ENCODE data around the gene TESK2.

TESK2 gene

DNA sequence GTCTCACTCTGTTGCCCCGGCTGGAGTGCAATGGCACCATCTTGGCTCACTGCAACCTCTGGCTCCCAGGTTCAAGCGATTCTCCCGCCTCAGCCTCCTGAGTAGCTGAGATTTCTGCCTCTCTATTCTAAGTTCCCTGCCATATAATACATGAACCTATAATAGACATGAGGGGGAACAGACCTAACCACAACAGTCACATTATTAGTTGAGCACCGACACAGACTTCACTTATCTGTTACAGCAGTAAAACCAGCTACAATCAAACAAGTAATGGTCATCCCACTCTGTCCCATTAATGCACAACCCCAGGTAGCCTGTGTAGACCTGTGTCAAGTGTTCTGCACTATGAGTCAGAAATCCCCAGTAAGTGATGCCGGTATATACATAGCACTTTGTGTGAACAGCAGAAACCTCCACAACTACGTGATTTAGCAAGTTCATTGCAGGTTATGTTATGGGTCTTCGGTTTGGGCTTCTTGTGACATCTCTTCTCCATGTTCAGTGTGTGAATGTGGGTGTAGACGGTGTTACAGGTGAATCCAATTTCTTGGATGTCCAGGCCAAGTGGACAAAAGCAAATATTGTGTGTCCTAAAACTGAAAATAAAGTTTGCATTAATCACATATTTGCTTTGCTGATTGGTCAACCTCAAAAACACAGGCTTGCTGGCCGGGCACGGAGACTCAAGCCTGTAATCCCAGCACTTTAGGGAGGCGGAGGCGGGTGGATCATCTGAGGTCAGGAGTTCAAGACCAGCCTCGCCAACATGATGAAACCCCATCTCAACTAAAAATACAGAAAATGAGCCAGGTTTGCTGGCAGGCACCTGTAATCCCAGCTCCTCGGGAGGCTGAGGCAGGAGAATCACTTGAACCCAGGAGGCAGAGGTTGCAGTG lies 12.7 kb upstream of the TESK2 start:
- DNase-seq (ENCODE audit: low spot score), result no peak
- TF ChIP-seq, protein P1, sequence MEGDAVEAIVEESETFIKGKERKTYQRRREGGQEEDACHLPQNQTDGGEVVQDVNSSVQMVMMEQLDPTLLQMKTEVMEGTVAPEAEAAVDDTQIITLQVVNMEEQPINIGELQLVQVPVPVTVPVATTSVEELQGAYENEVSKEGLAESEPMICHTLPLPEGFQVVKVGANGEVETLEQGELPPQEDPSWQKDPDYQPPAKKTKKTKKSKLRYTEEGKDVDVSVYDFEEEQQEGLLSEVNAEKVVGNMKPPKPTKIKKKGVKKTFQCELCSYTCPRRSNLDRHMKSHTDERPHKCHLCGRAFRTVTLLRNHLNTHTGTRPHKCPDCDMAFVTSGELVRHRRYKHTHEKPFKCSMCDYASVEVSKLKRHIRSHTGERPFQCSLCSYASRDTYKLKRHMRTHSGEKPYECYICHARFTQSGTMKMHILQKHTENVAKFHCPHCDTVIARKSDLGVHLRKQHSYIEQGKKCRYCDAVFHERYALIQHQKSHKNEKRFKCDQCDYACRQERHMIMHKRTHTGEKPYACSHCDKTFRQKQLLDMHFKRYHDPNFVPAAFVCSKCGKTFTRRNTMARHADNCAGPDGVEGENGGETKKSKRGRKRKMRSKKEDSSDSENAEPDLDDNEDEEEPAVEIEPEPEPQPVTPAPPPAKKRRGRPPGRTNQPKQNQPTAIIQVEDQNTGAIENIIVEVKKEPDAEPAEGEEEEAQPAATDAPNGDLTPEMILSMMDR (IDR thresholded peaks at IDR 0.05; ENCODE audit: extremely low read depth, missing control alignments), result no peak

DNA sequence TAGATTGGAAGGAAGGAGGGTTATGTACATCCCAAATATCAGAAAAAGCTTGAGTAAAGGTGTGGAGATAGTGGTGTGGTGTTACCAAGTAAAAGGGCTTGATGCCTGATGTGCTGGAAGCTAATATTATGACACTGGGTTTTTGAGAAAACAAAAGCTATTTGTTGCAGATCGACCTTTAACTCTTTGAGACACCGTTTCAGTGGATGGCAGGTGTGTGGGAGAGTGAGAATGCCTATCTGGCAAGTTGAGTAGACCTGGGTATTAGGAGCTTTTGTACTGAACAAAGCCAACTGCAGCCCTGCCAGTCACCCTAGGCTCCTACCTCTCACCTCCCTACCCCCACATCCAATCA lies 10.5 kb upstream of the TESK2 start:
- no peak for DNase-seq (ENCODE audit: low spot score)
- TF ChIP-seq, protein P1 (IDR thresholded peaks at IDR 0.05; ENCODE audit: extremely low read depth, missing control alignments), result no peak

DNA sequence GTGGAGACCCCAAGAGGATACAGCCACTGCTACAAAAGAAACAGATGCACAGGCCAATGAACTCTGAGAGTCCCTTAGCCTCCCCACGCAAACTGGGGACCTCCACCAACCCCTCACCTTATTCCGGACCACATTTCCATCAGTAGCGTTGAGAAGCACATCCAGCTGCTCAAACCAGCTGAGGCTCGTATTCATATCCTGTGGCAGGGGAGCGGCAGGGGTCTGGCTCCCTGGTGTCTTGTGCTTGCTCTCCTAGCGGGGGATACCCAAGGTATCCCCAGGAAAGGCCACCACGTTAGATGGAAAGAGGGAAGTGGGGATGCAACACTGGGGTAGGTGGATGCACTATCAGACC lies 8.4 kb upstream of the TESK2 start:
- TF ChIP-seq, protein P1 (IDR thresholded peaks at IDR 0.05; ENCODE audit: extremely low read depth, missing control alignments), result no peak
- peak; percentile 48 for DNase-seq (ENCODE audit: low spot score)

DNA sequence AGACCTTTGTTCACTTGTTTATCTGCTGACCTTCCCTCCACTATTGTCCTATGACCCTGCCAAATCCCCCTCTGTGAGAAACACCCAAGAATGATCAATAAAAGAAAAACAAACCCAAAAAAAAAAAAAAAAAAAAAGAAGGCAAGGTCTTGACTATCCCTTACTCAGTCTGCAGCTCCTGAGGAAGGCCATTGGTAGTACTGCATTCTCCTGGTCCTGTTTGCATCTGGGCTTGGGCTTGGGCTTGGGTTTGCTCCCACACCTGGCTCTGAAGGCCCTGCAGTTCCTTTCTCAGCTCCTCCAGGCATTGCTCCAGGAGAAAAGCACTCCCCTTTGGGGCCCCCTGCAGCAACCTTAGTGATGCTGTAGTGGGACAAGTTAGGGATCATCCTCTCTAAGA lies 7.3 kb upstream of the TESK2 start:
- TF ChIP-seq, protein P1 (IDR thresholded peaks at IDR 0.05; ENCODE audit: extremely low read depth, missing control alignments), result no peak
- no peak for DNase-seq (ENCODE audit: low spot score)

DNA sequence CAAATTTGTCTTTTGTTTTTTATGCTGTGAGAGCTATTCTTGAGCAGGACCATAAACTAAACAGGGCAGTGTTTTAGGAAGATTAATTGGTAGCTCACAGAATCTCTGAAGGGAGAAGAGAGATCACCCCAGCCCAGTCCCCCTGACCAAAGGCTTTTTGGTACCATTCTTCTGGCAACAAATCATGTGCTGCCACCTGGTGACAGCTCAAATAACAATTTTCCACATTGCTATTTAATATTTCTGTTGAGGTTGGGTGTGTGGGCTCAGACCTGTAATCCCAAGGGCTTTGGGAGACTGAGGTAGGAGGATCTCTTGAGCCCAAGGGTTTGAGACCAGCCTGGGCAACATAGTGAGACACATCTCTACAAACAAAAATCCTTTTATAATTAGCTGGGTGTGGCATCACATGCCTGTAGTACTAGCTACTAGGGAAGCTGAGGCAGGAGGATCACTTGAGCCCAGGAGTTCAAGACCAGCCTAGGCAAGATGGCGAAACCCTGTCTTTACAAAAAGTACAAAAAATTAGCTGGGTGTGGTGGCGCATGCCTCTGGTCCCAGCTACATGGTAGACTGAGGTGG lies 2.2 kb upstream of the TESK2 start:
- DNase-seq (ENCODE audit: low spot score), result peak; percentile 74
- TF ChIP-seq, protein P1 (IDR thresholded peaks at IDR 0.05; ENCODE audit: extremely low read depth, missing control alignments), result peak; percentile 52

DNA sequence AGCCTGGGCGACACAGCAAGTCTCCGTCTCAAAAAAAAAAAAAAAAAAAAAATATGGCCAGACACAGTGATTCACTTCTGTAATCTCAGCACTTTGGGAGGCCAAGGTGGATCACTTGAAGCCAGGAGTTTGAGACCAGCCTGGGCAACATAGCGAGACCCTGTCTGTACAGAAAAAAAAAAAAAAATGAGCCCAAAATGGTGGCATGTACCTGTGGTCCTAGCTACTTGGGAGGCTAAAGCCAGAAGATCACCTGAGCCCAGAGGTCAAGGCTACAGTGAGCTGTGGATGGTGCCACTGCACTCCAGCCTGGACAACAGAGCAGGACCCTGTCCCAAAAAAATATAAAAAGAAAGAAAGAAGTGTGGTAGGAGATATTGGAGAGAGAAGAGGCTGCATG lies 1.7 kb upstream of the TESK2 start:
- no peak for DNase-seq (ENCODE audit: low spot score)
- TF ChIP-seq, protein P1 (IDR thresholded peaks at IDR 0.05; ENCODE audit: extremely low read depth, missing control alignments), result no peak

DNA sequence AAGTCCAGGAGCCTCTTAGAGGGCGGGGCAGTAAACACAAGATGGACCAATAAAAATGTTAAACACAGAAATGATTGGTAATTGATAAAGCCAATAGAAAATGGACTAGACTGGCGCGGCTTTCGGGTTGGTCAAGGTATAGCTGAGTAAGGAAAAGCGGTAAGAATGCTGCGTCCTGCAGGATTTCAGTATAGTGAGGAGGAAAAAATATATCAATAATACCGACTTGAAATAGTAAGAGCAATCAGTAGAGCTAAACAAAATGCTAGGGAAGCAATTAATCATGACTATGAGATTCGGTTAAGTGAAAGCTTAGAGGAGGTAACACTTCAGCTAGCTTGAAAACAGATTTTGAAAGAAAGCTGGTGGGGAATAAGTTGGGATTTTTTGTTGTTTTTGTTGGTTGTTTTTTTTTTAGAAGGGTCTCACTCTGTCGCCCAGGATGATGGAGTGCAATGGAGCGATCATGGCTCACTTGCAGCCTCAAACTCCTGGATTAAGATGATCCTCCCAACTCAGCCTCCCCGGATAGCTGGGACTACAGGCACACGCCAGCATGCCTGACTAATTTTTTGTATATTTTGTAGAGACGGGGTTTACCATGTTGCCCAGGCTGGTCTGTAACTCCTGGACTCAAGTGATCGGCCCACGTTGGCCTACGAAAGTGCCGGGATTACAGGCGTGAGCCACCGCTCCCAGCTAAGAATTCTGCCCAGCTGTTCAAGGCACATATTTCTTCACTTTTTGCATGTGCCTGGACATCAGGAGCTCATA lies 711 bp upstream of the TESK2 start:
- TF ChIP-seq, protein P1 (IDR thresholded peaks at IDR 0.05; ENCODE audit: extremely low read depth, missing control alignments), result no peak

More for the DNA sequence above, 711 bp upstream of the TESK2 start:
- DNase-seq (ENCODE audit: low spot score), result no peak
